GM19043 (cell line): Measurements from ENCODE around the gene KLHDC8A.
"Not testable (repeated sequence)": the region's sequence is repeated elsewhere in the genome, so short reads cannot be mapped to it uniquely, and the experiment has no call there.

Experiments used
- ATAC-seq: cut with Tn5 transposase; IDR thresholded peaks from one replicate; pipeline ENCODE4 v1.9.1; 2021; ENCODE audit warnings: low read depth; ENCODE audit not compliant: unreplicated experiment

KLHDC8A gene

DNA sequence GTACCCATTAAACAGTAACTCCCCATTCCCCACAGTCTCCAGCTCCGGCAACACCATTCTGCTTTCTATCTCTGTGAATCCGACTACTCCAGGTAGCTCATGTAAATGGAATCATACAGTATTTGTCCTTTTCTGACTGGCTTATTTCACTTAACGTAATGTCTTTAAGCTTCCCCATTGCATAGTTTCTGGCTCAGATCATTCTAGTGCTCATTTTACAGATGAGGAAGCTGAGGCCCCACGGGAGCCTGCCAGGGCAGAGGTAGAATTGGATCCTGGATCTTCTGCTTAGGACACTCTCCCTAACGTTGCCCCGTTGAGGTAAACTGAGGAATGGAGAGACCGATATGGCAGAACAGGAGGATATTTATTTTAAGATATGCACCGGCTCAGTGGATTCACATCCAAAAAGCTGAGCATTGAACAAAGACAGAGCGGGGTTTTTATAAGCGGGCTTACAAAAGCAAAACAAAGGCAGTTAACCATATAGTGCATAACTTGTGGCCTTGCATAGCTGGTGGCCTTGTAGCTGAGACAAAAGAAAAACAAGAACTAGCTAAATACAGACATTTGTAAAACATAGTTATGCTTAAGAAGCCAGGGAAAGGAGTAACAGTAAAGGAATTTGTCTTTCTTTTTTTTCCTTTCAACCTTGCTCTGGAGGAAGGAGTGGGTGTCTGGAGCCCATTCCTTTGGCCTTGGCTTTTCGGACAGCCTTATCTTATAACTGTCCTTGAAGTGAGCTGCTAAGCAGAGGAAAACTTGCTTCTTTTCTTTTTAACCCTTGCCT, 15.3 kb upstream of the KLHDC8A start:
- no peak for ATAC-seq

DNA sequence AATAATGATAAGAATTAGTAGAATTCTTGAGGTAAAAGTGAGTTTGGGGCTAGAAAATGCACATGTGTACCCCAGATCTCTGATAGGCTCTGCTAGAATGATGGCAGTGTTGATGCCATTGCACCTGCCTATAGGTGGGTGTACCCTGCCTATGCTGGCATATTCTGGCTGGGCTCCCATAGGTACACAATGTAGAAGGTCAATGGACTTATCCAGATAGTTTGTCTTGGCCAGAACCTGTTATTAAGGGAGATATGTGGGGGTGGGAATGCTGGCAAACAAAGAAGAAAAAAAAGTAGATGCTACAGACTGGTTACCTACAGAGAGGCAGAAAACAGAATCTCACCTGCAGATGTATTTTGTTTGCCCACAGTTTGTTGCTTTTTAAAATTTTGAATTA, 14.1 kb upstream of the KLHDC8A start:
- no peak for ATAC-seq

DNA sequence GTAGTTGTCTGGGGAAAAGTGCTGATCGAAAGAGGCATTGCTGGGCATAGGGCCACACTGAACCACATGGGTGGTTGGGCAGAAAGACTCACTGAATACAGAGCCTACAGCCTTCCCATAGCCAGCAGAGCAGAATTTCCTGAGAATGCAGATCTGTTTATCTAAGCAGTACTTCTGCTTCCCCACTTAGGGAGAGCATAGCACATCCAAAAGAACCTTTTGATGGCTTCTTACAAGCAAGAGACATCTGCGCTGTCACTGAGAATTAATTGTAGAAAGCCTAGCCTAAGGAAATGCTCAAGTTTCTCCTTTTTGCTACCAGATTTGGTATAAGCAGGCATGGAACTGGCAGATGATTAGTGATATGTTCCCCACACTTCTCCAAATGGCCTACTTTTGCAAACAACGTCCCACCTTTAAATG, 13.0 kb upstream of the KLHDC8A start:
- ATAC-seq = no peak

DNA sequence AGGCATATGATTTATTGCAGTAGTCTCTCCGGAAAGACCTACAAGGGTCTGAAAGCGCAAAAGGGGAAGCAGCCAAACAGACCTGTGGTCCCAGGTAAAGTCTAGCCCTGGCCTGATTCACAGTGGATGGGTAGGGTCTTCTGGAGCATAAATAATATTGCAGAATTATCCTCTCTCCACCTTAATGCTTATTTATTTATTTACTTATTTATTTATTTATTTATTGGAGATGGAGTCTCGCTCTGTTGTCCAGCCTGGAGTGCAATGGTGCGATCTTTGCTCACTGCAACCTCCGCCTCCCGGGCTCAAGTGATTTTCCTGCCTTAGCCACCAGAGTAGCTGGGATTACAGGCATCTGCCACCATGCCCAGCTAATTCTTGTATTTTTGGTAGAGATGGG, 11.8 kb upstream of the KLHDC8A start:
- no peak for ATAC-seq

DNA sequence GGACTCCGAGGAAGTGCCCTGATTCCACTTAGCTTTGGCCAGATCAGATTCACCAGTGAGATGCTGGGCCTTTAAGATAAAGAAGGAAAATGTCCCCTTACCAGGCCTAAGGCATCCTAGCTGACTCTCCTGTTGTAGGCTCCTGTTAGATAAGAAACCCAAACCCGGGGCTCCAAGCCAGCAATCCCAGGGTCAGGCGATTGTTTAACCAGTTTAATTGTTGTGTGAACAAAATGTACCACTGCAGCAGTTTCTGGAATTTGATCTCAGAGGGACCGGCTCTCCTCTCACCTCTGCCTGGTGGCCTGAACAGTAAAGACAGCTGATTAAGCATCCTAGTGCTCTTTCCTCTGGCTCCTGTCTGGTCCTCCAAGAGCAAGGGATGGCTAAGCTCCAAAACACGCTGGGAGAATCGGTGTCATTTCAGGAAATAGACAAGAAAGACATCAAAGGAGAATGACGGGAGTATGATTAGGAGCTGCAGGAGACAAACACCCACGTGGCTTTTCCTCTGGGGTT, 9.3 kb upstream of the KLHDC8A start:
- no peak for ATAC-seq

DNA sequence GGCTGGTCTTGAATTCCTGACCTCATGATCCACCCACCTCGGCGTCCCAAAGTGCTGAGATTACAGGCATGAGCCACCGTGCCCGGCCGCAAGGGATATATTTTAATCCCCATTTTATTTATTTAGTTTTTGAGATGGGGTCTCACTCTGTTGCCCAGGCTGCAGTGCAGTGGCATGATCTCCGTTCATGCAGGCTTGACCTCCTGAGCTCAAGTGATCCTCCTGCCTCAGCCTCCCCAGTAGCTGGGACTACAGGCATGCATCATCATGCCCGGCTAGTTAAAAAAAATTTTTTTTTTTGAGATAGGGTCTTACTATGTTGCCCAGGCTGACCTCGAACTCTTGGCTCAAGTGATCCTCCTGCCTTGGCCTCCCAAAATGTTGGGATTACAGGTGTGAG, 8.4 kb upstream of the KLHDC8A start:
- ATAC-seq = not testable (repeated sequence)

DNA sequence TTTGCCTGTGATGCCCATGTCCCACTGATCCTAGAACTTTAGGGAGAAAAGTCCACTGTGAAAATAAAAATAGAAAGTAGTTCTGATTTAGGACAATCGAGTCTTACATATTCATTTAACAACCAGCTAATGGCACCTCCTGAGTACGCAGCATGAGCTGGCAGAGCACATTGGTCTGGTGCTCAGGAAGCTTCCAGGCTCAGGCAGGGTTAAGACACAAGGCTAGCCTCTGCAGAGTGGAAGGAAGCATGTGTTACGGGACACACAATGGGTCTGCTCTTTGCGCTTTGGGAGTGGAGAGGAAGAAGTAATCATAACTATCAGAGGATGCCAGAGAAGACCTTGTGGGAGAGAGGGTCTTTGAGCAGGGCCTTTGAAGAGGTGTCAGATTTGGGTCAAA, 4.2 kb upstream of the KLHDC8A start:
- no peak for ATAC-seq

DNA sequence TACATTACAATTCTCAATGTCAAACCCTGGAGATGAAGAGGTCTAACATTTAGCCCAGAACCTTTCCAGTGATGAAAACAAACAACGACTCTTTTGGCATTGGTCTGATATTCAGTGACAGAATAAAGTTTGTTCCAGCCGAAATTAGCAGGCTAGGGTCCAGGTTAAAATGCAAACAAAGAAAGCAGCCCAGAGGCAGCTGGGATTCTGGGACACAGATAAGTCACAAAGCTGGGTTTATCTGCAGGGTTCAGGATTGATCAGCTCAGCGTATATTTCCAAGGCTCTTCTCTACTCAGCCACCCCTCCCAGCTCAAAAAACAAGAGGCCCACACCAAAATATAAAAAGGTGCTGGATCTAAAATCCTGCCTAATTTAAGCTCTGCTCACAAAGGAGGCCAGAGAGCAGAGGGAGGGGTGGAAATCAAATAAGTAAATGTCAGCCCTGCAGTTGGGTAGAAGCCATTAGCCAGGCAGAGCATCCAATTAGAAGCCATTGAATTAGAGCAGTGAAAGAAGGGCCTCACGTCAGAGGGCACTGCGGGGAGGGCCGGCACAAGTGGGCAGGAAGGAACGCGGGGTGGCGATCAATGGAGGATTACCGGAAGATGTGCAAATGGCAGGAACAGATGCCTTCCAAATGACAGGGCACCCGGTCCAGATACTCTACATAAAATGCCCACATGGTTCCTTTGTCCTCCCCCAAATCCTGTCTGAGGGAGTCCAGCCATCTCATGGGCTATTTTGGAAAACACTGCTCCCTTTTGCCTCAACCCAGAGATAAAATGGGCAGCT, 3.2 kb upstream of the KLHDC8A start:
- no peak for ATAC-seq

DNA sequence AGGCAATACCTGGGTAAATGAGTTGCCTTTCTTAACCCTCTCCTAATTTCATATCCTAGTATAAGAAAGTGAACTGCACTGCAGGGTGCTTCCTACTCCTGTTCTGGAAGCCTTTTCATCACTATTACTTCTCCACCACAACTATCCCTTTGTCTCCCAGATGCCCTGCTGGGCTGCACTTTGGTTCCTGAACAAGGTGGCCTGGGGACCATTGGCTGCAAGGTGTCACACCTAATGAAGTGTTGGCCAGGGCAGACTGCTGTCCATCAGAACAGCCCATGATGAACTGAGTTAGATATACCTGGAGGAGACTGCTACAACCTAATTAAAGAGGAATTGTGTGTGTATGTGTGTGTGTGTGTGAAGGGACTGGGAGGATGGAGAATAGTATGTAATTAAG, 1.9 kb upstream of the KLHDC8A start:
- ATAC-seq = no peak

DNA sequence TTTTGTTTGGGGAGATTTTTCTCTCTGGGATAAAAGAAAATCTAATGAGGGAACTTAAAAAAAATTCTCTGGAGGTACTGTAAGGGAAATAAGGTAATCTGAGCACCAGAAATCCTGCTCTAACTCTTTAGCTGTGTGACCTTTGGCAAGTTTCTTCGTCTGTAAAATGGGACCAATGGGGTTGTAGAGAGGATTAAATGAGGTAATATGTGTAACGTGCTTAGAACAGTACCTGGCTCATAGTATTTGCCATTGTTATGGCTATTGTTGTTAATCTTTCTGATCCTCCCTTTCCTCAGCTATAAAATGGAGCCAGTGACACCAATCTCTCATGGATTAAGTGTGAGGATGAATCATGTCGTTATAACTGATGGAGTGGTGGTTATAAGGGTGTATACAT, 845 bp upstream of the KLHDC8A start:
- no peak for ATAC-seq

DNA sequence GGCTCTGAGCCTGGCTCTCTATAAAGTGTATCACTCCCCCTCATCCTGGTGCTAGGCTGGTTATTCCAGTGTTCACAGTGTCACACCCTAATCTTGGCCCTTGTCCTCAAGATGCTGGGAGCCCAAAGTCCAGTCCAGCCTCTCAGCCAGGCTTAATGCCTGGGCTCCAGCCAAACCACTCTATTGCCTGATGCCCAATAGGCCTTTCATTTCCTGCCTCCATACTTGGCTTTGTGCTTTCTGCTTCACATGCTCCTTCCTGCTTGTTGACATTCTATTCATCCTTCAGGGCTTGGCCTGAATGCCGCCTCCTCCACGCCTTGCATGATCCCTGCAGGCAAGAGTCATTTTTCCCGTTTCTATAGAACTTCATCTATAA, 1.7 kb downstream of the KLHDC8A start:
- ATAC-seq = no peak

DNA sequence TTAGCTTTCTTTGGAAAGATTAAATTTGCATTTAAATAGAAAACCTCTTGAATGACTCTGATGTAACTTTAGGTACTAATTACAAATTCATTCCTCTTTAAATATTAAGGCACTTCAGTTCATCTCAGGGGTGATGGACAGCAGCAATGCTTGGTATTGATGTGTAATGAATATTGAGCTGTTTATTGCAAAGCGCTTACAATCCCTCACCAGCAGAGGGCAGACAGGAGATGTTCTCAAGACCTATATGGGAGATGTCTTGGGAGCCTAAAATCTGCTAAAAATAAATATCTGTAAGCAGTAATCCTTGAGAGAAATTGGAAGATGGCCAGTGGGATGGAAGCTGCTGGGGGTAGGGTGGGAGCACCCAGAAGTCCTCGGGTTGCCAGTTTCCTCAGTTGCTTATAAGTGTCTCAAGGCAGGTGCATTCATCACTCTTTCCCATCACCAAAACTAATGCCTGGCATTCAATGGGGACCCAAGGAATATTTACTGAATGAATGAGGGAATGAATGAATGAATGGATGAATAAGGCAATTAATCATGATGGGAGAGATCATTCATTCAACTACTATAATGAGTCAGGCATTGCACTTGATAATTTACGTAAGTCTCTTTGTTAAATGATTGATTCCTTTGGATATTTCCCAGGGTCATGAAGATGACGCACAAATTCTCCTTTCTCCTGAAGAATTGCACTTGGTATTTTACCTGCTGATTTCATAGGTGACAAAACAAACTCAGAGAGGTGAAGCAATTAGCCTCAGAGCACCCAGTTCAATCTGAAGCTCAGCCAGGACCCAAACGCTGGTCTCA, 2.3 kb downstream of the KLHDC8A start:
- no peak for ATAC-seq

DNA sequence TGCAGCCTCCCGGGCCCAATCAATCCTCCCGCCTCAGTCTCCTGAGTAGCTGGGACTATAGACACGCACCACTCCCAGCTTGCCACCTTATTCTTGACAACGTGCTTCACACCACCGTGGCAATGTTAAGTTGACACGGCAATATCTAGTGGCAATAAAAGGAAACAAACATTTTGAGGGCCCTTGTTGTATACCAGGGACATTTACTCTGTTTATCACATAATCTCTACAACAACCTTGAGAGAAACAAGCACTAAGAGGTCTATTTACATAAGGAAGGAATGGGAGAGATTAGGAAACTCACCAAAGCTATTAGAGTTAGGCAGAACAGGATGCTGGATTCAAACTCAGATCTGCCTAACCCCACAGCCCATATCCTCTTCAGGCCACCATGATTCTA, 3.1 kb downstream of the KLHDC8A start:
- ATAC-seq = no peak

DNA sequence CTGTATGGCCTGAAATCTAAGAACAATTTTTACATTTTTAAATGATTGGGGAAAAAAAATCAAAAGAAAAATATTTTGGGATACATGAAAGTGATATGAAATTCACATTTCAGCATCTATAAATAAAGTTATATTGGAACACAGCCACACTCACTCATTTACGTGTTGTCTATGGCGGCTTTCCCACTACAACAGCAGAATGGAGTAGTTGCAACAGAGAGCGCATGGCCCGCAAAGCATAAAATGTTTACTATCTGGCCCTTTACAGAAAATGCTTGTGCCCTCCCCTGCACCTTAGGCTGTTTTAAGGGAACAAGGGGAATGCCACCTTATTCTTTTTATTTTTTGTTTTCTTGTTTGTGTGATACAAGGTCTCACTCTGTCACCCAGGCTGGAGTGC, 3.5 kb downstream of the KLHDC8A start:
- no peak for ATAC-seq

DNA sequence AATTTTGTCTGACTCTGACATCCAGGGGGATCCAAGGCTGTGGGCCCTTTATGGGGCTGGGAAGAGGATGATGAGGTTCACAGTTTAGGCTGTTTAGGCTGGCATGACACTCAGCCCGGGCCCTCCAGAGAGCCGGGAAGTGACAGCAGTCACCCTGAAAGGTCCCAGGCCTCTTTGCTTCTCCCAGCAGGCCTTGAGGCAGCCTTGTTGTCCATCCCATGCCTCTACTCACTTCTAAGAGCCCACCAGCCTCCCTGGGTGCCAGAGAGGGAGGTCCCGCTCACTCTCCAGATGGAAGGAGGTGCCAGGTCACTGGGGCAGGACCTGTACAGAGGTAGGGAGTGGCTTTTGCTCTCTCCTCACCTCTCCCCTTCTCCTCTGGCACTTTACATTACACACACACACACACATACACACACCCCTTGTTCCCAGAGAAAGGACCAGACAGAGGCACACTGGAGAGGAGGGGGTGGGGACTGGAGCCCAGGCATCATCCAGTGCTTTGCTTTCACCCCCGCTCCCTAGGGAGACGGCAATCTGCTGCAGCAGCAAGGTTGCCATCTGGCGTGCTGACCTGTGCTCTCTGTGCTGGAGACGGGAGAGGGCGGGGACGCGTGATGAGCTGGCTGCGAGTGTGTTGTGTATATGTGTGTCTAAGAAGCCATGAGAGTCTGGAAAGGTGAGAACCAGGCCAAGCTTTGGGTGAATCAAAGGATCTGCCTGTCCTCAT, 4.6 kb downstream of the KLHDC8A start:
- no peak for ATAC-seq

DNA sequence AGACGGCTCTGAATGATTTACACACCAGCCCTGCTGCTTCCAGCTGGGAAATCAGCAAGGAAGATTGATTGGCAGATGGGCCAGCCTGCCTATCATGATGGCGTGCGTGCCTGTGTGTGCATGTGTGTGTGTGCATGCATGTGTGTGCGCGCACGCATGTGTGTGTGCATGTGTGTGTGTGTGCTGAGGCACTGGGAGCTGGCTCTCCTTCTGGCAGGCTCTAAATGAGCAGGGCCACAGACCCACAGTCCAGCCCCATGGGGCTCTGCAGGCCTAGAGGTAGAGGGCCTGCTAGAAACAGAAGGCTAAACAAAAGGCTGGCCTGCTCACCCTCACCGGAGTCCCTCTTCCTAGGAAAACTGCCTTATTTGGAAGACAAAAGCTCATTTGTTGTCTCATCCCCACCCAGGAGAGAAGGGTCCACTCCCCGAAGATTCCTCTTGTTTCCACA, 6.0 kb downstream of the KLHDC8A start:
- ATAC-seq = no peak

DNA sequence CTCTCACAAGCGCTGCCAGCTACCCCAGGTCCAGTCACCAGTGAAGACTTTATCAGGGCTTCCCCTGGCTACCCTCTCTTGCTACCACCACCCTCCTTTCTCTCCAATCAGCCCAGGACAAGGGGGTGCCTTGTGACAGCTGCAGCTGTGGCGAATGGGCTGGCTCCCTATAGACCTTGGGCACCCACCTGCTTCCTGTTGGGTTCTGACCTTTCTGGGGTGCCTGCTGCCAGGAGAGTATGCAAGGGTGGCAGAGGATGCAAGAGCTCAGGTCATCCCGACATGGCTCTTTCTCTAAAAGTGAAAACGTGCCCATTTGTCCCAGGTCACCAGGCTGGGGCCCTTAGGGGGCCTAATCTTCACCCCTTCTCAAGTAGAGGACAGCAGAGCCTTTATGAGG, 6.6 kb downstream of the KLHDC8A start:
- ATAC-seq = no peak

DNA sequence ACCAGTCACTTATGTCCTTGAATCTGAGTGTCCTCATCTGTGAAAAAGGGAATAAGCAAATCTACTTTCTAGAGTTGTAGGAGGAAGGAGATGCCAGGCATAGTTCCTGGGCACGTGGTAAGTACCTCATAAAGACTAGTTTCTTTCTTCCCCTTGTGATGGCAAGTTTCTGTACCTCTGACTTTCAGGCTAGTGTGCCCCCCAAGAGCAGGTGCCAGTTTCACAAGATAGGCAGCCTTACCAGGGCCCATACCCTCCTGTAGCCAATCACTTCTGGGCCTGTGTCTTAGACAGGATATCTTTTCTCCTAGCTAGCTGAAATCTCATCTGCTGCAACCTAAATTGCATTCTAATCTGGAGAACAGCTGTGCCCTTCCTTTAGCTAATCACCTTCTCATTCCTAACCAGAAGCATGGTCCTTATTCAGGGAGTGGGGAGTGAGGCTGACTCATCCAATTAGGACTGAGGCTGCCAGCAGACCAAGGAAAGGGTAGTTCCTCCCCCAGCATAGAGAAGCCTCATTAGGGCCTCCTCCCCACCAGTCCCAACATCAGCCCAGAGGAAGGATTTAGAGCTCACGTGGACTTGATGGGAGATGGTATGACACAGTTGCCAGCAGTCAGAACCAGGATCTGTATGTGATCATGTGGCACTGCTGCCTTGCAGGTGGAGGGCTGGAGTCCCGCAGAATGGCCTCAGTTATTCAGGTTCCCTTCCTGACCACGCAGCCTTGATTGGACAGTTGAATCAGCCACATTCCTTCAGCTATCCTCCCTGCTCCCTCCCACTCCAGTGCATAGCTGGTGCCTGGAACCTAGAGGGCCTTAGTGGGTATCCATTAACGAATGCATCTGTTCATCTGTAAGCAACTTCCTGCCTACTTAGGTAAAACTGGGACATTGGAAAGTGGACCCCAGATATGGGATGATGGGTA, 7.9 kb downstream of the KLHDC8A start:
- ATAC-seq = no peak

DNA sequence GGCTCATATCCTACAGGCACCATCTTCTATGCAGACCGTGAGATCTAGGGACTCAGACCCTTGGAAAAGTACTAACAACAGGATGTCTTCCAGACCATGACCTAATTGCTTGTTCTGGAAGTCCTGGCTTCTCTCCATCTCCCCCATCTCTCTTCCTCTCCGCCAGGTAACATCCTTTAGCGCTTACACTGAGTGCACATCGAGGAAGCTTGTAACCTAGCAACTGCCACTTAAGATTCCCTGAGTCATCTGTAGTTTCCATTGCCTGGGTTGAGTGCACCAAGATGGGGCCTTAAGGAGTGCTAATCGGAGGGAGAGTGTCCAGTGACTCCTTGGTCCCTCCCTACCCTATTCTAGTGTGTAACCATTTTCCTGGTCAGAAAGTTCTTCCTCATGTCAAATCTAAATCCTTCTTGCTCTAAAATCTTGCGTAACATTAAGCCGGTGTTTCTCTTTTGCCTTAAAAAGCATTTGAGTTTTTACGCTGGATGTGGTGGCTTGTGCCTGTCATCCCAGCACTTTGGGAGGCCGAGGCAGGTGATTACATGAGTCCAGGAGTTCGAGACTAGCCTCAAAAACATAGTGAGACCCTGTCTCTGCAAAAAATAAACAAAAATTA, 9.7 kb downstream of the KLHDC8A start:
- ATAC-seq = no peak
